HepG2 (cell line): Measurements from ENCODE around the gene NME2. TPM values are rescaled to one million over a fixed set of nuclear protein-coding genes. Genes with fewer than 3 reads are reported as not detected.

Experiments
- ARNTL ChIP-seq: sonication (generic); formaldehyde crosslinking; IDR thresholded peaks from 2 replicates; pipeline ENCODE4 v1.4.0; 2020; ENCODE audit warnings: mild to moderate bottlenecking, missing genetic modification reagents
- CENPT ChIP-seq: sonication (generic); formaldehyde crosslinking; IDR thresholded peaks from 2 replicates; pipeline ENCODE4 v1.8.0; 2022; ENCODE audit warnings: low read depth, mild to moderate bottlenecking, moderate library complexity, missing genetic modification reagents
- EHMT2 ChIP-seq: fragments of 200-600 bp; sonication (generic); IDR thresholded peaks from 2 replicates; pipeline ENCODE4 v1.7.0; 2017; ENCODE audit warnings: antibody characterized with exemption, low read depth, low read length, borderline replicate concordance
- ELF1 ChIP-seq: sonication (generic); formaldehyde crosslinking; IDR thresholded peaks from 2 replicates; pipeline ENCODE4 v1.4.0; 2020; ENCODE audit warnings: missing genetic modification reagents
- ELF4 ChIP-seq: sonication (generic); formaldehyde crosslinking; IDR thresholded peaks from 2 replicates; pipeline ENCODE4 v1.5.0; 2020; ENCODE audit warnings: missing genetic modification reagents, mild to moderate bottlenecking, moderate library complexity, borderline replicate concordance
- HNRNPL ChIP-seq: fragments of 200-400 bp; formaldehyde crosslinking; IDR thresholded peaks from 2 replicates; pipeline ENCODE4 v1.6.1; 2017; ENCODE audit warnings: mild to moderate bottlenecking, low read depth, low read length
- HOXD1 ChIP-seq: sonication (generic); formaldehyde crosslinking; IDR thresholded peaks from 2 replicates; pipeline ENCODE4 v1.5.0; 2020; ENCODE audit warnings: missing genetic modification reagents
- IRF2 ChIP-seq: IDR thresholded peaks from 2 replicates; pipeline ENCODE4 v1.6.1; 2018; ENCODE audit warnings: missing genetic modification reagents, missing compliant biosample characterization
- KMT2A ChIP-seq: sonication (generic); formaldehyde crosslinking; IDR thresholded peaks from 2 replicates; pipeline ENCODE4 v1.4.0; 2020; ENCODE audit warnings: missing genetic modification reagents
- SKI ChIP-seq: fragments of 450-650 bp; IDR thresholded peaks from one replicate; pipeline ENCODE4 v1.6.1; 2018; ENCODE audit warnings: mild to moderate bottlenecking; ENCODE audit not compliant: partially characterized antibody
- SRY ChIP-seq: sonication (generic); formaldehyde crosslinking; IDR thresholded peaks from 2 replicates; pipeline ENCODE4 v1.8.0; 2022; ENCODE audit warnings: mild to moderate bottlenecking, missing genetic modification reagents
- SSRP1 ChIP-seq: IDR thresholded peaks from 2 replicates; pipeline ENCODE4 v1.6.1; 2016; ENCODE audit warnings: control low read depth
- TEF ChIP-seq: sonication (generic); formaldehyde crosslinking; IDR thresholded peaks from 2 replicates; pipeline ENCODE4 v1.5.0; 2020; ENCODE audit warnings: missing genetic modification reagents
- ZFP37 ChIP-seq: sonication (generic); formaldehyde crosslinking; IDR thresholded peaks from 2 replicates; pipeline ENCODE4 v1.4.0; 2020; ENCODE audit warnings: missing genetic modification reagents, borderline replicate concordance
- ZKSCAN5 ChIP-seq: sonication (generic); formaldehyde crosslinking; IDR thresholded peaks from 2 replicates; pipeline ENCODE4 v1.5.1; 2020; ENCODE audit warnings: mild to moderate bottlenecking, missing genetic modification reagents
- ZNF10 ChIP-seq: sonication (generic); formaldehyde crosslinking; IDR thresholded peaks from 2 replicates; pipeline ENCODE4 v1.4.0; 2020; ENCODE audit warnings: mild to moderate bottlenecking, low read depth, missing genetic modification reagents, borderline replicate concordance
- ZNF318 ChIP-seq: sonication (generic); formaldehyde crosslinking; IDR thresholded peaks from 2 replicates; pipeline ENCODE4 v1.4.0; 2020; ENCODE audit warnings: mild to moderate bottlenecking, missing genetic modification reagents
- ZNF441 ChIP-seq: sonication (generic); formaldehyde crosslinking; IDR thresholded peaks from 2 replicates; pipeline ENCODE4 v1.7.0; 2021; ENCODE audit warnings: missing genetic modification reagents, borderline replicate concordance
- ZNF709 ChIP-seq: sonication (generic); formaldehyde crosslinking; IDR thresholded peaks from 2 replicates; pipeline ENCODE4 v1.5.0; 2020; ENCODE audit warnings: mild to moderate bottlenecking, missing genetic modification reagents
- ZNF772 ChIP-seq: sonication (generic); formaldehyde crosslinking; IDR thresholded peaks from 2 replicates; pipeline ENCODE4 v1.5.0; 2020; ENCODE audit warnings: mild to moderate bottlenecking, missing genetic modification reagents
- ZNF841 ChIP-seq: sonication (generic); formaldehyde crosslinking; IDR thresholded peaks from 2 replicates; pipeline ENCODE4 v1.8.1; 2023; ENCODE audit warnings: missing genetic modification reagents, borderline replicate concordance
- polyA plus RNA-seq, 8 experiments: library from polyadenylated mRNA; depleted of rRNA in 3 of 8; stranded (reverse) in 7 of 8; unstranded in 1 of 8; fragments of >200 nt; fragmentation: Illumina TruSeq in 4 of 8; extraction: Trizol in 4 of 8; gene quantifications; 2 replicates each; pipeline versions ENCODE4 v1.2.1 to v1.2.3, GENCODE V29; 2011 to 2016; ENCODE audit warnings: low read depth in 4 of 8, missing spikeins in 1 of 8, mixed read lengths in 1 of 8; ENCODE audit not compliant: insufficient read depth in 1 of 8
- total RNA-seq, 5 experiments: library from RNA; depleted of rRNA; stranded (reverse); fragments of >200 nt; fragmentation: Illumina TruSeq; extraction: Trizol; gene quantifications; 2 replicates each; pipeline ENCODE4 v1.2.3, GENCODE V29; 2016; ENCODE audit warnings: low read depth in 1 of 5
- TF ChIP-seq, protein P1 (sequence below): sonication (generic); formaldehyde crosslinking; IDR thresholded peaks from 2 replicates; pipeline ENCODE4 v1.9.0; 2021; ENCODE audit warnings: missing genetic modification reagents, borderline replicate concordance

NME2 gene
- total and polyA plus RNA-seq, 2 of the 13 experiments (the other 11 are each of a cell fraction or from before 2014, with no cell fraction given), result 790 to 1,213 TPM

GRCh38 chr17:51165680-51166197 is 472 bp upstream of the NME2 start (continued):
- TF ChIP-seq ZFP37 (CRISPR knock-in tag), result no peak
- peak; percentile 63 for TF ChIP-seq ZNF709 (CRISPR knock-in tag)
- no peak; the same call in 1 of the 2 replicates for TF ChIP-seq HOXD1 (CRISPR knock-in tag)
- no peak; the same call in 1 of the 2 replicates for TF ChIP-seq KMT2A (CRISPR knock-in tag)
- TF ChIP-seq ZKSCAN5, result peak; percentile 70; the same call in 1 of the 2 replicates
- TF ChIP-seq EHMT2, result no peak
- no peak for TF ChIP-seq ZNF441 (CRISPR knock-in tag)
- TF ChIP-seq HNRNPL, result no peak
- TF ChIP-seq ELF1, result 0 out of 2 replicates have a peak, but pooled peaks have one; percentile 9
- TF ChIP-seq, protein P1, sequence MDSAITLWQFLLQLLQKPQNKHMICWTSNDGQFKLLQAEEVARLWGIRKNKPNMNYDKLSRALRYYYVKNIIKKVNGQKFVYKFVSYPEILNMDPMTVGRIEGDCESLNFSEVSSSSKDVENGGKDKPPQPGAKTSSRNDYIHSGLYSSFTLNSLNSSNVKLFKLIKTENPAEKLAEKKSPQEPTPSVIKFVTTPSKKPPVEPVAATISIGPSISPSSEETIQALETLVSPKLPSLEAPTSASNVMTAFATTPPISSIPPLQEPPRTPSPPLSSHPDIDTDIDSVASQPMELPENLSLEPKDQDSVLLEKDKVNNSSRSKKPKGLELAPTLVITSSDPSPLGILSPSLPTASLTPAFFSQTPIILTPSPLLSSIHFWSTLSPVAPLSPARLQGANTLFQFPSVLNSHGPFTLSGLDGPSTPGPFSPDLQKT, result no peak
- TF ChIP-seq SSRP1 (CRISPR knock-in tag), result no peak
- no peak for TF ChIP-seq IRF2 (CRISPR knock-in tag)
- peak; percentile 97 for TF ChIP-seq SKI
- TF ChIP-seq ZNF841 (CRISPR knock-in tag), result no peak
- no peak; the same call in 1 of the 2 replicates for TF ChIP-seq ARNTL
- no peak for TF ChIP-seq CENPT (CRISPR knock-in tag)
- 0 out of 2 replicates have a peak, but pooled peaks have one; percentile 37 for TF ChIP-seq ZNF10 (CRISPR knock-in tag)
- no peak for TF ChIP-seq TEF
- no peak for TF ChIP-seq SRY
- TF ChIP-seq ZNF772 (CRISPR knock-in tag), result peak; percentile 8; the same call in 1 of the 2 replicates
- TF ChIP-seq ZNF318, result no peak
- TF ChIP-seq ELF4 (CRISPR knock-in tag), result no peak
